IMR-90 (cell line): ENCODE measurements around the gene GATA5. TPM values are rescaled to one million over a fixed set of nuclear protein-coding genes. Genes with fewer than 3 reads are reported as not detected.

Experiments used
- ATAC-seq: fragments of 200-7000 bp; cut with Tn5 transposase; 2 replicates; pipeline ENCODE4 v1.9.1; 2020; ENCODE audit warnings: low read depth, mild to moderate bottlenecking, moderate library complexity
- BruUV-seq: library from RNA; stranded (reverse); fragments of 400-500 nt; replicated peaks from 2 replicates; lab custom pipeline; 2021; lab: Mats Ljungman, UMichigan
- CTCF ChIA-PET: fragments of 300-600 bp; formaldehyde crosslinking; extraction: SDS; loops from one replicate; lab custom pipeline; 2021; ENCODE audit warnings: antibody characterized with exemption; lab: Yijun Ruan, JAX
- POLR2A ChIA-PET: fragments of 300-600 bp; sonication (Branson Sonifier 250); formaldehyde crosslinking; loops from one replicate; lab custom pipeline; 2022; ENCODE audit warnings: antibody characterized with exemption; ENCODE audit not compliant: unreplicated experiment; lab: Charles Lee
- DNase-seq: peaks from one replicate; pipeline ENCODE4 v3.0.0; 2013
- H2AFZ ChIP-seq: replicated peaks from 2 replicates; pipeline ENCODE3; 2013; ENCODE audit warnings: low read length, mild to moderate bottlenecking; ENCODE audit not compliant: poor library complexity
- H2AK5ac ChIP-seq: 2 replicates; pipeline ENCODE4 v1.6.1; 2013; ENCODE audit warnings: low read depth, low read length, inconsistent platforms
- H2AK9ac ChIP-seq: replicated peaks from 2 replicates; pipeline ENCODE3; 2013; ENCODE audit warnings: mild to moderate bottlenecking, low read depth, low read length, moderate library complexity; ENCODE audit not compliant: poor library complexity
- H2BK120ac ChIP-seq: 2 replicates; pipeline ENCODE4 v1.6.1; 2013; ENCODE audit warnings: low read depth, low read length, inconsistent platforms
- H2BK15ac ChIP-seq: 3 replicates; pipeline ENCODE4 v1.6.1; 2013; ENCODE audit warnings: low read depth, low read length, inconsistent platforms
- H2BK20ac ChIP-seq: 2 replicates; pipeline ENCODE4 v1.6.1; 2013; ENCODE audit warnings: low read depth, mild to moderate bottlenecking, inconsistent platforms, low read length, moderate library complexity
- H2BK5ac ChIP-seq: 2 replicates; pipeline ENCODE4 v1.6.1; 2013; ENCODE audit warnings: mild to moderate bottlenecking, low read depth, low read length, inconsistent platforms; ENCODE audit not compliant: poor library complexity, severe bottlenecking
- H3K14ac ChIP-seq: replicated peaks from 2 replicates; pipeline ENCODE4 v1.6.1; 2013; ENCODE audit warnings: low read depth, low read length, inconsistent platforms
- H3K18ac ChIP-seq: 2 replicates; pipeline ENCODE4 v1.6.1; 2013; ENCODE audit warnings: low read depth, low read length, control low read depth
- H3K23ac ChIP-seq: 2 replicates; pipeline ENCODE4 v1.6.1; 2013; ENCODE audit warnings: low read depth, low read length, inconsistent platforms
- H3K27ac ChIP-seq: 2 replicates; pipeline ENCODE4 v1.5.1; 2013; ENCODE audit warnings: mild to moderate bottlenecking, control low read depth, low read length; ENCODE audit not compliant: insufficient read depth
- H3K27me3 ChIP-seq: 2 replicates; pipeline ENCODE4 v1.6.1; 2013; ENCODE audit warnings: low read length; ENCODE audit not compliant: control insufficient read depth, insufficient read depth
- H3K36me3 ChIP-seq: 2 replicates; pipeline ENCODE4 v1.6.1; 2013; ENCODE audit warnings: low read length, mixed read lengths; ENCODE audit not compliant: control insufficient read depth, insufficient read depth
- H3K4ac ChIP-seq: 2 replicates; pipeline ENCODE4 v1.6.1; 2013; ENCODE audit warnings: low read depth, low read length, inconsistent platforms
- H3K4me1 ChIP-seq: 2 replicates; pipeline ENCODE4 v1.6.1; 2013; ENCODE audit warnings: low read length, mixed read lengths; ENCODE audit not compliant: control insufficient read depth, insufficient read depth
- H3K4me2 ChIP-seq: 2 replicates; pipeline ENCODE4 v1.6.1; 2013; ENCODE audit warnings: low read depth, mild to moderate bottlenecking, control low read depth, low read length, moderate library complexity
- H3K4me3 ChIP-seq: 2 replicates; pipeline ENCODE4 v1.5.1; 2013; ENCODE audit warnings: low read depth, mild to moderate bottlenecking, control low read depth, low read length, moderate library complexity; ENCODE audit not compliant: insufficient read depth
- H3K56ac ChIP-seq: 2 replicates; pipeline ENCODE4 v1.6.1; 2013; ENCODE audit warnings: low read length, inconsistent platforms; ENCODE audit not compliant: insufficient read depth; ENCODE audit errors: extremely low read depth
- H3K79me1 ChIP-seq, 2 experiments: 2 replicates each; pipeline ENCODE4 v1.6.1; 2013; ENCODE audit warnings: low read length in 2 of 2, inconsistent platforms in 1 of 2, low read depth in 1 of 2
- H3K9ac ChIP-seq: 2 replicates; pipeline ENCODE4 v1.6.1; 2013; ENCODE audit warnings: low read depth, low read length, control low read depth
- H3K9me1 ChIP-seq: 2 replicates; pipeline ENCODE4 v1.6.1; 2013; ENCODE audit warnings: low read length, inconsistent platforms; ENCODE audit not compliant: insufficient read depth
- H3K9me3 ChIP-seq: 2 replicates; pipeline ENCODE4 v1.6.1; 2013; ENCODE audit warnings: low read length; ENCODE audit not compliant: control insufficient read depth, insufficient read depth
- H4K20me1 ChIP-seq: 2 replicates; pipeline ENCODE4 v1.6.1; 2013; ENCODE audit warnings: low read length, inconsistent platforms; ENCODE audit not compliant: insufficient read depth
- H4K5ac ChIP-seq: 2 replicates; pipeline ENCODE4 v1.6.1; 2013; ENCODE audit warnings: mild to moderate bottlenecking, low read depth, low read length, control low read depth
- H4K8ac ChIP-seq, 2 experiments: 2 replicates each; pipeline ENCODE4 v1.6.1; 2013; ENCODE audit warnings: low read depth in 2 of 2, low read length in 2 of 2, control low read depth in 1 of 2, inconsistent platforms in 1 of 2
- H4K91ac ChIP-seq: 2 replicates; pipeline ENCODE4 v1.6.1; 2013; ENCODE audit warnings: low read depth, low read length, inconsistent platforms; ENCODE audit not compliant: insufficient read depth
- CEBPB ChIP-seq: IDR thresholded peaks from 2 replicates; pipeline ENCODE4 v1.6.1; 2012; ENCODE audit warnings: low read depth, low read length, improper control_type of control experiment
- CHD1 ChIP-seq: IDR thresholded peaks from 2 replicates; pipeline ENCODE4 v1.6.1; 2012; ENCODE audit warnings: low read depth, low read length, improper control_type of control experiment
- FOS ChIP-seq: fragments of 150-350 bp; IDR thresholded peaks from 2 replicates; pipeline ENCODE4 v1.6.1; 2016; ENCODE audit warnings: low read depth, low read length
- MAZ ChIP-seq: IDR thresholded peaks from 2 replicates; pipeline ENCODE4 v1.6.1; 2012; ENCODE audit warnings: low read depth, mild to moderate bottlenecking, low read length, improper control_type of control experiment, moderate library complexity, borderline replicate concordance
- POLR2A ChIP-seq: IDR thresholded peaks from 2 replicates; pipeline ENCODE4 v1.6.1; 2012; ENCODE audit warnings: mild to moderate bottlenecking, low read depth, low read length
- RAD21 ChIP-seq: IDR thresholded peaks from 2 replicates; pipeline ENCODE4 v1.6.1; 2012; ENCODE audit warnings: low read length, improper control_type of control experiment
- RCOR1 ChIP-seq: IDR thresholded peaks from 2 replicates; pipeline ENCODE4 v1.6.1; 2012; ENCODE audit warnings: mild to moderate bottlenecking, low read length, improper control_type of control experiment; ENCODE audit not compliant: insufficient replicate concordance
- USF2 ChIP-seq: fragments of 150-350 bp; IDR thresholded peaks from 2 replicates; pipeline ENCODE4 v1.6.1; 2017; ENCODE audit warnings: mild to moderate bottlenecking, antibody characterized with exemption, low read length, low read depth
- WGBS, 2 experiments: methylation state at CpG; one replicate each; pipeline versions ENCODE4 v1.1.5 to v1.1.7; 2013; ENCODE audit warnings: missing lambda C conversion rate in 2 of 2; ENCODE audit not compliant: insufficient read length in 1 of 2; ENCODE audit errors: extremely low coverage in 2 of 2; 5-methylcytosine and 5-hydroxymethylcytosine counted together
- dilution Hi-C: fragments of 300-500 bp; cut with HindIII; formaldehyde crosslinking; loops from one replicate; pipeline ENCODE4 v1.14.3; 2018; ENCODE audit warnings: low sequenced_read_pairs; ENCODE audit not compliant: unreplicated experiment
- in situ Hi-C: fragments of 300-500 bp; cut with MboI; formaldehyde crosslinking; loops from 3 replicates; pipeline ENCODE4 v1.14.3; 2019; ENCODE audit warnings: low sequenced_read_pairs, inconsistent platforms, mixed read lengths
- intact Hi-C: fragments of 100-400 bp; cut with micrococcal nuclease; formaldehyde crosslinking; loops from 2 replicates; pipeline ENCODE4 v1.10.0; 2022
- polyA plus RNA-seq, 3 experiments: library from polyadenylated mRNA; depleted of rRNA; stranded (reverse); fragments of >200 nt; gene quantifications; 2 replicates each; pipeline ENCODE4 v1.2.3, GENCODE V29; 2012; ENCODE audit warnings: low replicate concordance in 1 of 3
- total RNA-seq: library from RNA; depleted of rRNA; stranded (reverse); fragments of >200 nt; gene quantifications from 2 replicates; pipeline ENCODE4 v1.2.3, GENCODE V29; 2012

Gene GATA5
- total and polyA plus RNA-seq, 2 of the 4 experiments (the other 2 are of a cell fraction): not detected

- no peak overlapping the region for H2BK20ac ChIP-seq
- intact Hi-C loops: no loop called here
- no peak overlapping the region for H3K4me2 ChIP-seq
- in situ Hi-C loops: no loop called here
- H3K23ac ChIP-seq: no peak overlapping the region
- H3K27ac ChIP-seq: no peak overlapping the region
- H2AK9ac ChIP-seq: peak overlapping the region; percentile 42
- H3K18ac ChIP-seq: no peak overlapping the region
- no peak overlapping the region for H2AK5ac ChIP-seq
- H3K4me3 ChIP-seq: no peak overlapping the region
- H3K56ac ChIP-seq: no peak overlapping the region
- H3K79me1 ChIP-seq: no peaks in the 10 kb centered on the region
- no peaks in the 10 kb centered on the region for H3K4me1 ChIP-seq
- no peak overlapping the region for H2BK5ac ChIP-seq
- H2AFZ ChIP-seq: peak overlapping the region; percentile 14
- no TSS peak for BruUV-seq
- no peaks in the 10 kb centered on the region for H4K20me1 ChIP-seq
- dilution Hi-C loops: no loop called here
- no peaks in the 10 kb centered on the region for H3K36me3 ChIP-seq
- no peak overlapping the region for H3K9ac ChIP-seq
- 2% methylated on average over 39 of the region's 82 CpGs; no CpG with 5 or more reads in 1 of the 2 experiments for WGBS, 2 experiments
- no peak overlapping the region for H3K14ac ChIP-seq
- DNase-seq (no peak), ATAC-seq (no peak; the same call in 1 of the 2 replicates)
- H3K27me3 ChIP-seq: peaks cover 87% of the 10 kb centered on the region
- POLR2A ChIA-PET: no interaction called here
- CTCF ChIA-PET: no interaction called here
- no peak overlapping the region for H2BK120ac ChIP-seq
- no peak overlapping the region for H4K8ac ChIP-seq
- no peaks in the 10 kb centered on the region for H3K9me3 ChIP-seq
- H3K4ac ChIP-seq: no peak overlapping the region
- H2BK15ac ChIP-seq: no peak overlapping the region
- TF ChIP-seq CEBPB: no peak
- TF ChIP-seq POLR2A: no peak
- TF ChIP-seq RCOR1: no peak
- no peak for TF ChIP-seq RAD21
- no peak for TF ChIP-seq CHD1
- TF ChIP-seq FOS: no peak
- no peak for TF ChIP-seq MAZ
- no peak for TF ChIP-seq USF2
- H3K9me1 ChIP-seq: no peaks in the 10 kb centered on the region
- H4K91ac ChIP-seq: no peak overlapping the region
- no peak overlapping the region for H4K5ac ChIP-seq
Observed at GRCh38 chr20:62476056-62476838, 452 bp upstream of the GATA5 start.
